SK-N-SH treated with all-trans-retinoic acid at 6 μM for 48 hours (cell line): ENCODE data around the gene REXO1.

Experiments
- BACH2 ChIP-seq: fragments of 250-450 bp; sonication (Bioruptor Pico); IDR thresholded peaks from 2 replicates; pipeline ENCODE4 v1.9.0; 2021; ENCODE audit warnings: mild to moderate bottlenecking, borderline replicate concordance
- CREB5 ChIP-seq: fragments of 250-450 bp; sonication (Bioruptor Pico); IDR thresholded peaks from 2 replicates; pipeline ENCODE4 v1.5.1; 2020; ENCODE audit warnings: low read depth, mild to moderate bottlenecking, moderate library complexity
- ISL1 ChIP-seq: fragments of 250-450 bp; sonication (Bioruptor Pico); IDR thresholded peaks from 2 replicates; pipeline ENCODE4 v2.1.2; 2022; ENCODE audit warnings: mild to moderate bottlenecking, moderate library complexity
- SNAI2 ChIP-seq: fragments of 250-450 bp; sonication (Bioruptor Pico); IDR thresholded peaks from 2 replicates; pipeline ENCODE4 v1.5.0; 2020; ENCODE audit warnings: mild to moderate bottlenecking, moderate library complexity
- ZFP3 ChIP-seq: fragments of 250-450 bp; sonication (Bioruptor Pico); IDR thresholded peaks from 2 replicates; pipeline ENCODE4 v1.5.0; 2020; ENCODE audit warnings: mild to moderate bottlenecking, moderate library complexity
- ZFP30 ChIP-seq: fragments of 450-650 bp; formaldehyde crosslinking; IDR thresholded peaks from 2 replicates; pipeline ENCODE4 v1.5.0; 2022; ENCODE audit warnings: mild to moderate bottlenecking, moderate library complexity
- TF ChIP-seq, protein P1 (sequence below): fragments of 250-450 bp; sonication (Bioruptor Pico); IDR thresholded peaks from 2 replicates; pipeline ENCODE4 v1.5.1; 2021; ENCODE audit warnings: mild to moderate bottlenecking, moderate library complexity
- TF ChIP-seq, protein P2 (sequence below): fragments of 250-450 bp; sonication (Bioruptor Pico); IDR thresholded peaks from 2 replicates; pipeline ENCODE4 v1.8.0; 2020; ENCODE audit warnings: mild to moderate bottlenecking, moderate library complexity, borderline replicate concordance

GRCh38 chr19:1860821-1861598 is 12.7 kb upstream of the REXO1 start:
- TF ChIP-seq ISL1 (CRISPR knock-in tag) = no peak
- TF ChIP-seq SNAI2 = no peak
- TF ChIP-seq ZFP30 (CRISPR knock-in tag) = no peak
- TF ChIP-seq, protein P1, sequence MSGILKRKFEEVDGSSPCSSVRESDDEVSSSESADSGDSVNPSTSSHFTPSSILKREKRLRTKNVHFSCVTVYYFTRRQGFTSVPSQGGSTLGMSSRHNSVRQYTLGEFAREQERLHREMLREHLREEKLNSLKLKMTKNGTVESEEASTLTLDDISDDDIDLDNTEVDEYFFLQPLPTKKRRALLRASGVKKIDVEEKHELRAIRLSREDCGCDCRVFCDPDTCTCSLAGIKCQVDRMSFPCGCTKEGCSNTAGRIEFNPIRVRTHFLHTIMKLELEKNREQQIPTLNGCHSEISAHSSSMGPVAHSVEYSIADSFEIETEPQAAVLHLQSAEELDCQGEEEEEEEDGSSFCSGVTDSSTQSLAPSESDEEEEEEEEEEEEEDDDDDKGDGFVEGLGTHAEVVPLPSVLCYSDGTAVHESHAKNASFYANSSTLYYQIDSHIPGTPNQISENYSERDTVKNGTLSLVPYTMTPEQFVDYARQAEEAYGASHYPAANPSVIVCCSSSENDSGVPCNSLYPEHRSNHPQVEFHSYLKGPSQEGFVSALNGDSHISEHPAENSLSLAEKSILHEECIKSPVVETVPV (CRISPR knock-in tag) = no peak
- TF ChIP-seq, protein P2, sequence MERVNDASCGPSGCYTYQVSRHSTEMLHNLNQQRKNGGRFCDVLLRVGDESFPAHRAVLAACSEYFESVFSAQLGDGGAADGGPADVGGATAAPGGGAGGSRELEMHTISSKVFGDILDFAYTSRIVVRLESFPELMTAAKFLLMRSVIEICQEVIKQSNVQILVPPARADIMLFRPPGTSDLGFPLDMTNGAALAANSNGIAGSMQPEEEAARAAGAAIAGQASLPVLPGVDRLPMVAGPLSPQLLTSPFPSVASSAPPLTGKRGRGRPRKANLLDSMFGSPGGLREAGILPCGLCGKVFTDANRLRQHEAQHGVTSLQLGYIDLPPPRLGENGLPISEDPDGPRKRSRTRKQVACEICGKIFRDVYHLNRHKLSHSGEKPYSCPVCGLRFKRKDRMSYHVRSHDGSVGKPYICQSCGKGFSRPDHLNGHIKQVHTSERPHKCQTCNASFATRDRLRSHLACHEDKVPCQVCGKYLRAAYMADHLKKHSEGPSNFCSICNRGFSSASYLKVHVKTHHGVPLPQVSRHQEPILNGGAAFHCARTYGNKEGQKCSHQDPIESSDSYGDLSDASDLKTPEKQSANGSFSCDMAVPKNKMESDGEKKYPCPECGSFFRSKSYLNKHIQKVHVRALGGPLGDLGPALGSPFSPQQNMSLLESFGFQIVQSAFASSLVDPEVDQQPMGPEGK (CRISPR knock-in tag) = no peak
- TF ChIP-seq ZFP3 (CRISPR knock-in tag) = no peak
- TF ChIP-seq CREB5 (CRISPR knock-in tag) = no peak
- no peak for TF ChIP-seq BACH2
